Esophagus muscularis mucosa (tissue), 4 donors: ENCODE data around the gene NR1H3.

Experiments used
- CTCF ChIP-seq, 3 experiments: fragments of 200-600 bp in 2 of 3; fragments of 450-650 bp in 1 of 3; sonication (generic) in 2 of 3; IDR thresholded peaks; one replicate each; pipeline ENCODE4 v1.5.1; 2017 to 2019; ENCODE audit warnings: antibody characterized with exemption in 3 of 3, mild to moderate bottlenecking in 2 of 3, moderate library complexity in 1 of 3
- EP300 ChIP-seq: sonication (generic); formaldehyde crosslinking; IDR thresholded peaks from one replicate; pipeline ENCODE4 v1.6.1; 2017; ENCODE audit warnings: antibody characterized with exemption
- POLR2A ChIP-seq: fragments of 450-650 bp; IDR thresholded peaks from one replicate; pipeline ENCODE4 v1.6.1; 2017; ENCODE audit warnings: antibody characterized with exemption, moderate library complexity, mild to moderate bottlenecking, low read depth
- POLR2AphosphoS5 ChIP-seq, 2 donors: sonication (generic); formaldehyde crosslinking; IDR thresholded peaks; one replicate each; pipeline ENCODE4 v1.6.1; 2017; ENCODE audit warnings: antibody characterized with exemption in 2 of 2

- TF ChIP-seq EP300 (no peak), CTCF (IDR thresholded peaks at IDR 0.05) (no peak), POLR2A (no peak), POLR2AphosphoS5 (IDR thresholded peaks at IDR 0.05) (no peak)
These were observed 28.4 kb downstream of the NR1H3 start for GRCh38 chr11:47285969-47286770.
